Ectodermal cell (in vitro differentiated cells): Measurements from ENCODE around the gene IL20RB. TPM values are rescaled to one million over a fixed set of nuclear protein-coding genes. Genes with fewer than 3 reads are reported as not detected.

Experiments
- H3K27ac ChIP-seq: 2 replicates; pipeline ENCODE4 v1.7.0; 2013; ENCODE audit warnings: mild to moderate bottlenecking, low read depth, low read length; ENCODE audit not compliant: insufficient read depth, poor library complexity, severe bottlenecking
- H3K27me3 ChIP-seq: 2 replicates; pipeline ENCODE4 v1.7.0; 2013; ENCODE audit warnings: mild to moderate bottlenecking, low read length; ENCODE audit not compliant: insufficient read depth, control insufficient read depth, poor library complexity, severe bottlenecking
- H3K36me3 ChIP-seq: one replicate; pipeline ENCODE4 v1.7.0; 2013; ENCODE audit warnings: low read length; ENCODE audit not compliant: control insufficient read depth, insufficient read depth
- H3K4me1 ChIP-seq: one replicate; pipeline ENCODE4 v1.7.0; 2013; ENCODE audit warnings: low read length; ENCODE audit not compliant: control insufficient read depth, insufficient read depth
- H3K4me3 ChIP-seq: 2 replicates; pipeline ENCODE4 v1.7.0; 2013; ENCODE audit warnings: low read depth, low read length, control low read depth; ENCODE audit not compliant: insufficient read depth
- H3K9me3 ChIP-seq: 2 replicates; pipeline ENCODE4 v1.7.0; 2013; ENCODE audit warnings: mild to moderate bottlenecking, low read length, moderate library complexity; ENCODE audit not compliant: control insufficient read depth
- WGBS, 2 experiments: methylation state at CpG; one replicate each; pipeline ENCODE4 v1.1.7; 2013; ENCODE audit warnings: missing lambda C conversion rate in 2 of 2; 5-methylcytosine and 5-hydroxymethylcytosine counted together
- polyA plus RNA-seq, 4 experiments: library from polyadenylated mRNA; stranded (reverse); fragments of 50-300 nt; gene quantifications; one replicate each; pipeline ENCODE4 v1.2.3, GENCODE V29; 2013

IL20RB gene, protein sequence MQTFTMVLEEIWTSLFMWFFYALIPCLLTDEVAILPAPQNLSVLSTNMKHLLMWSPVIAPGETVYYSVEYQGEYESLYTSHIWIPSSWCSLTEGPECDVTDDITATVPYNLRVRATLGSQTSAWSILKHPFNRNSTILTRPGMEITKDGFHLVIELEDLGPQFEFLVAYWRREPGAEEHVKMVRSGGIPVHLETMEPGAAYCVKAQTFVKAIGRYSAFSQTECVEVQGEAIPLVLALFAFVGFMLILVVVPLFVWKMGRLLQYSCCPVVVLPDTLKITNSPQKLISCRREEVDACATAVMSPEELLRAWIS
- polyA plus RNA-seq (2013, experiment 1 of 4), result 1.0 TPM
- polyA plus RNA-seq (2013, experiment 2 of 4), result 0.94 TPM
- polyA plus RNA-seq (2013, experiment 3 of 4), result 0.75 TPM
- 0.49 TPM for polyA plus RNA-seq (2013, experiment 4 of 4)

DNA sequence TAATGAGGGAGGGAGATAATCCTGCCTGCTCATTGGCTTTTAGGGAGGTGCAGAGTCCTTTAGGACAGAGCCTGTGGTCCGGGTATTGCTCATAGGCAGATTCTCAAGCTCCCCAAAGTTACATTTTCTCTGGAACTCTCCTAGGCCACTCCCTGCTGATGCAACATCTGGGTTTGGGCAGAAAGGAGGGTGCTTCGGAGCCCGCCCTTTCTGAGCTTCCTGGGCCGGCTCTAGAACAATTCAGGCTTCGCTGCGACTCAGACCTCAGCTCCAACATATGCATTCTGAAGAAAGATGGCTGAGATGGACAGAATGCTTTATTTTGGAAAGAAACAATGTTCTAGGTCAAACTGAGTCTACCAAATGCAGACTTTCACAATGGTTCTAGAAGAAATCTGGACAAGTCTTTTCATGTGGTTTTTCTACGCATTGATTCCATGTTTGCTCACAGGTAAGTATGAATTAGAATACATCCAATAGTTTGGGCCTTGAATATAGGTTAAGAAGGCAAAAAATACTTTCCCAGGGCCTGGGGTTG, at the start of gene IL20RB:
Gene IL20RB (plus strand): TSS at position 233 of the 538 bp plus-strand sequence. CDS start 131 bp downstream, at position 364.
- no peaks in the 10 kb centered on the region for H3K36me3 ChIP-seq
- no peak within 1 kb of the TSS for H3K27ac ChIP-seq
- no peaks in the 10 kb centered on the region for H3K9me3 ChIP-seq
- no peaks in the 10 kb centered on the region for H3K27me3 ChIP-seq
- peaks cover 4% of the 10 kb centered on the region for H3K4me1 ChIP-seq
- WGBS, 2 experiments, result 82 to 90% methylated on average over 7 of the region's 7 CpGs
- no peak within 1 kb of the TSS for H3K4me3 ChIP-seq

DNA sequence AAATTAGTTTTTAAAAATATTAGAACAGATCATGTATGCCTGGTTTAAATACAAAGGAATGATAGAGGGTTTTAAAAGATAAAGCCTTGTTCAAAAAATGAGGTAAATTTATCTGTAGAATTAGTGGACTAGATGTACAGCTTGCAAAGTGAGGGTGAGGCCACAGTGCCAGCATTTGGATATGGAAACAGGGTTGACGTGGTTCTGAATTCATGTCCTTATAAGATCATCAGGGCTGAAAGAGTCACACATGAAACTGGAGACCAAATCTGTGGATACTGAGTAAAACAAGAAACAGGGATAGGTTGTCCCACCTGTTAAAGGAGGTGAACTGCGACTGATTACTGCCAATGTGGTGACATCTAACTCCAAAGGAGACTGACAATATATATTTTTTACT, 49.5 kb upstream of the IL20RB start:
- 98 to 100% methylated on average over 2 of the region's 2 CpGs for WGBS, 2 experiments
- Histone ChIP-seq H3K27ac (no peak overlapping the region), H3K4me1 (peaks cover 8% of the 10 kb centered on the region), H3K27me3 (no peaks in the 10 kb centered on the region), H3K4me3 (no peak overlapping the region), H3K9me3 (peaks cover 5% of the 10 kb centered on the region), H3K36me3 (no peaks in the 10 kb centered on the region)

DNA sequence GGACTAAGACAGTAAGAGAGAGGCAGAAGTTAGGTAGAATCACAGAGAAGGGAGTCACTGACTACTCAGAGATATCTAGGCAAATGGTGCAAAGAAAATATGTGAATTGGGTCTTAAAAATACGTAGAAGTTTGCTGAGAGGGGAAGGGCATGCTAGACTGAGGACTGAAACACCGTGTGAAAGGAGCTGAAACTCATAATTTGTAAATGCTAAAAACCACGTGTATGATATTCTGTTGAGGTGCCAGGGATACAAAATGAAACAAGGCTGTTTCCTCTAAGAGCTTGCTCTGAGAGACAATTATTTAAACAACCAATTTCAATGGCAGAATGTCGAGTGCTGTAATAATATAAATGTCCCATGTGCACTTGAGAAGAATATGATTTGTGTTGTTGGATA, 48.6 kb upstream of the IL20RB start:
- H3K27me3 ChIP-seq, result no peaks in the 10 kb centered on the region
- no peaks in the 10 kb centered on the region for H3K9me3 ChIP-seq

DNA sequence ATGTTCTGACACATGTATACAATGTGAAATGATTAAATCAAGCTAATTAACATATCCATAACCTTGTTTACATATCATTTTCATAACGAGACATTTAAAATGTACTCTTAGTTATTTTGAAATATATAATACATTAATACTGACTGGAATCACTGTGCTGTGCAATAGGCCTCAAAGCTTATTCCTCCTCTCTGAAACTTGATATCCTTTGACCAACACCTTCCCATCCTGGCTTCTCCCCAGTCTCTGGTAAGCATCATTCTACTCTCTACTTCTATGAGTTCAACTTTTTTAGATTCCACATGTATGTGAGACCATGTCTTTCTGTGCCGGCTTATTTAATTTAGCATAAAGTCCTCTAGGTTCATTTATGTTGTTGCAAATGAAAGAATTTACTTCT, 47.1 kb upstream of the IL20RB start:
- Histone ChIP-seq H3K36me3 (no peaks in the 10 kb centered on the region), H3K4me3 (no peak overlapping the region), H3K27ac (no peak overlapping the region), H3K27me3 (no peaks in the 10 kb centered on the region), H3K9me3 (no peaks in the 10 kb centered on the region), H3K4me1 (peaks cover 16% of the 10 kb centered on the region)
- 92% methylated on average over 2 of the region's 2 CpGs; no CpG with 5 or more reads in 1 of the 2 experiments for WGBS, 2 experiments

More for the DNA sequence above, 48.6 kb upstream of the IL20RB start:
- Histone ChIP-seq H3K36me3 (no peaks in the 10 kb centered on the region), H3K27ac (peak overlapping the region; percentile 2), H3K4me1 (peaks cover 11% of the 10 kb centered on the region), H3K4me3 (no peak overlapping the region)
- 90 to 91% methylated on average over 3 to 4 of the region's 4 CpGs for WGBS, 2 experiments

DNA sequence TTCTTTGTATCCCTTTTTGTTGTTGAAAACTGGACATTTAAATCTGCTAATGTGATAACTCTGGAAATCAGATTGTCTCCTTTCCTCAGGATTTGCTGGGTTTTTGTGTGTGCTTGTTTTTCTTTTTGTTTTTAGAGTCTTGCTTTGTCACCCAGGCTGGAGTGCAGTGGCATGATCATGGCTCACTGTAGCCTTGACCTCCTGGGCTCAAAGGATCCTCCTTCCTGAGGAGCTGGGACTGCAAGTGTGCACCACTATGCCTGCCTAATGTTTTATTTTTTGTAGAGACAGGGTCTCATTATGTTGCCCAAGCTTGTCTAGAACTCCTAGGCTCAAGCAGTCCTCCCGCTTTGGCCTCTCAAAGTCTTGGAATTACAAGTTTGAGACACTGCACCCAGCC, 44.6 kb upstream of the IL20RB start:
- Histone ChIP-seq H3K36me3 (no peaks in the 10 kb centered on the region), H3K27ac (no peak overlapping the region), H3K9me3 (no peaks in the 10 kb centered on the region), H3K27me3 (no peaks in the 10 kb centered on the region), H3K4me3 (no peak overlapping the region), H3K4me1 (peaks cover 8% of the 10 kb centered on the region)
- WGBS, 2 experiments, result 94 to 100% methylated on average over 1 of the region's 1 CpG

DNA sequence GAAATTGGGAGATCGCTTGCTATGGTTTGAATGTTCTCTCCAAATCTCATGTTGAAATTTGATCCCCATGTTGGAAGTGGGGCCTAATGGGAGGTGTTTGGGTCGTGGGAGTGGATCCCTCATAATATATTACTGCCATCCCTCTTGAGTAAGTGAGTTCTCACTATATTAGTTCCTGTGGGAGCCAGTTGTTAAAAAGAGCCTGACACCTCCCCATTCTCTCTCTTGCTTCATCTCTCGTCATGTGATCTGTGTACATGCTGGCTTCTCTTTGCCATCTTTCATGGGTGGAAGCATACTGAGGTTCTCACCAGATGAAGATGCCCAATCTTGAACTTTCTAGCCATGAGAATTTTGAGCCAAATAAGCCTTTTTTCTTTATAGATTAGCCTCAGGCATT, 43.0 kb upstream of the IL20RB start:
- Histone ChIP-seq H3K36me3 (no peaks in the 10 kb centered on the region), H3K27ac (no peak overlapping the region), H3K27me3 (no peaks in the 10 kb centered on the region), H3K4me1 (peaks cover 8% of the 10 kb centered on the region), H3K4me3 (no peak overlapping the region), H3K9me3 (no peaks in the 10 kb centered on the region)
- 82 to 97% methylated on average over 2 to 3 of the region's 3 CpGs for WGBS, 2 experiments

DNA sequence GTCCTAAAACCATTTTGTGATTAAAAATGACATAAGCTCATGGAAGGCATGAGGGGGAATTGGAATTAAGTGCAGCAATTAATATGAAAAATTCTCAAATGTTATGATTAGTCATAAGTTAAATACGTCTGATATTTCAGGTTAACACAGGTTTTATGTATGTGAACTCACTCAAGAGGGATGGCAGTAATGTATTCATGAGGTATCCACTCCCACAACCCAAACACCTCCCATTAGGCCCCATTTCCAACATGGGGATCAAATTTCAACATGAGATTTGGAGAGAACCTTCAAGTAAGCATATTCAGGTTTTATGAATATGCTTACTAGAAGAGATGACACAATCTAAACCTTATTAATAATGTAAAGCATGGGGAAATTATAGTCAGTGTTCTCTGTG, 41.6 kb upstream of the IL20RB start:
- Histone ChIP-seq H3K36me3 (no peaks in the 10 kb centered on the region), H3K27me3 (no peaks in the 10 kb centered on the region), H3K27ac (no peak overlapping the region), H3K9me3 (no peaks in the 10 kb centered on the region), H3K4me1 (peaks cover 8% of the 10 kb centered on the region), H3K4me3 (no peak overlapping the region)
- 85% methylated on average over 1 of the region's 1 CpG; no CpG with 5 or more reads in 1 of the 2 experiments for WGBS, 2 experiments

DNA sequence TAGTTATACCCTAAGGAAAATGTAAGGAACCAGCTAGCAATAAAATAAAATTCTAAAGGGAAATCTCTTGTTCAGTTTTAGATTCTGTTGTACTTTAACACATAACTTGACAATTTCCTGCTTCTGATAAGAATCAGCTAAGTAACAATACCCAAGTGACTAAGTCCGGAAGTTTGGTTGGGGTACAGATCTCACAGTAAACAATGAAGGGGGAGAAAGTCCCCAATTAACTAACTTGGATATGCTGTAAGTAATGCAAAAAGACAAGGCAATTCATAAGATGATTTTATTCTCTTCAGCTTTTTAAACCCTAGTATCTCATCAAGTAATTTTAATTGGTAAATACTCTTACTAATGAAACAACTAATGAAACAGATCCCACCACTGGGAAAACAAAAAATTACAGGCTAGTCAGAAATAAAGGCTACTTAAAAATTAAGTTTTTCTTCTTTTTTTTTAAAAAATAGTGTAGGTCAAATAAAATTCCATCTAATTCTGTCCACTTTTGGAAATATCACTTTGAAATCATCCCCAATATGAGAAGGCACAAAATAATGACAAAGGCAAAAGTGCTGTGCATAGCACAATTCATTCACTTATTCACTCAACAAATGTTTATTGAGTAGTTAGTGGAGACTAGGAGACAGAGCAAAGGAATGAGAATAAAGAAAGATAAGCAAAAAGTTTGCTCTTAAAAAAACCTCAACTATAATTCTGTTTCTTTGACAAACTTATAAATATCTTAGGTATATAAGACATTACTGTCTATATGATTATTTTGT, 37.8 kb upstream of the IL20RB start:
- H3K36me3 ChIP-seq, result no peaks in the 10 kb centered on the region
- no peaks in the 10 kb centered on the region for H3K4me1 ChIP-seq
- H3K27ac ChIP-seq, result no peak overlapping the region
- H3K27me3 ChIP-seq, result no peaks in the 10 kb centered on the region
- H3K4me3 ChIP-seq, result no peak overlapping the region
- WGBS, 2 experiments, result 100% methylated on average over 1 of the region's 1 CpG
- no peaks in the 10 kb centered on the region for H3K9me3 ChIP-seq

DNA sequence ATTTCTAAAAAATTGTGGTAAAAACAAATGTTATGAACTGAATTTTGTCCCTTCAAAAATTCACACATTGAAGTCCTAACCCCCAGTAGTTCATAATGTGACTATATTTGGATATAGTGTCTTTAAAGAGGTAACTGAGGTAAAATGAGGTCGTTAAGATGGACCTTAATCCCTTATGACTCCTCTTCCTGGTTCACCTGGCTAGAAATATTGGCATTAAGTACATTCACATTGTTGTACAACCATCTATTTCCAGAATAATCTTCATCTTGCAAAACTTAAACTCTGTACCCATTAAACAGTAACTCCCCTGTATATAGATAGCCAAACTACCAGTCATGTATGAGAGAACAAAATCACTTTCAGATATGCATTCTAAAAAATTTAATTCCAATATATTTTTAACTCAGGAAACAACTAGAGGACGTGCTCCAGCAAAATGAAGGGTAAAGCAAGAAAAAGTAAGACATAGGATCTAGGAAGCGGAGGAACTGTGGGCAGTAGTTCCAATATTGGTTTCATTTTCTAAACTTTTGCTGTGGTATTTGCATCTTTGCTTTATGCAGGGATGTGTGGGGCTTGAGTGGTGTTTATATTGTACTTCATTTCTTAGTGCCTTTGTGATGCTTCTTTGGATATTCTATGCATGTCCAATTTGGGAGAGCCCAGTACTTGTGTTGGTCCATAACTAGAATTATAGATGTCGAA, 36.7 kb upstream of the IL20RB start:
- Histone ChIP-seq H3K27me3 (no peaks in the 10 kb centered on the region), H3K4me3 (no peak overlapping the region), H3K9me3 (no peaks in the 10 kb centered on the region), H3K4me1 (no peaks in the 10 kb centered on the region), H3K27ac (no peak overlapping the region), H3K36me3 (no peaks in the 10 kb centered on the region)
- 95 to 99% methylated on average over 4 of the region's 4 CpGs for WGBS, 2 experiments
